GM12878 (cell line): ENCODE data around the gene METTL13. TPM values are rescaled to one million over a fixed set of nuclear protein-coding genes. Genes with fewer than 3 reads are reported as not detected.

ENCODE experiments used
- ATAC-seq: fragments of 200-7000 bp; cut with Tn5 transposase; 3 replicates; pipeline ENCODE4 v1.9.1; 2020; ENCODE audit warnings: mild to moderate bottlenecking, moderate library complexity
- BruUV-seq: library from RNA; stranded (reverse); fragments of 400-500 nt; replicated peaks from 2 replicates; lab custom pipeline; 2021; lab: Mats Ljungman, UMichigan
- CTCF ChIA-PET: fragments of 300-600 bp; sonication (Branson Sonifier 250); formaldehyde crosslinking; extraction: SDS; loops from one replicate; lab custom pipeline; 2021; ENCODE audit warnings: inconsistent platforms; lab: Yijun Ruan, JAX
- POLR2A ChIA-PET: fragments of 350-600 bp; formaldehyde crosslinking; extraction: SDS; loops from one replicate; lab custom pipeline; 2021; ENCODE audit warnings: inconsistent platforms; lab: Charles Lee
- RAD21 ChIA-PET: fragments of 300-600 bp; sonication (Branson Sonifier 250); formaldehyde crosslinking; loops from one replicate; lab custom pipeline; 2023; ENCODE audit warnings: antibody characterized with exemption; ENCODE audit not compliant: unreplicated experiment; lab: Charles Lee
- SMC1A ChIA-PET: fragments of 300-600 bp; sonication (Branson Sonifier 250); formaldehyde crosslinking; loops from one replicate; lab custom pipeline; 2023; ENCODE audit not compliant: unreplicated experiment, uncharacterized antibody; lab: Charles Lee
- DNase-seq: peaks from one replicate; pipeline ENCODE4 v3.0.0-alpha.2; 2011; ENCODE audit warnings: low read depth, low spot score
- FAIRE-seq: peaks from 3 replicates; lab custom pipeline; 2011; peaks lifted over from hg19 to GRCh38; lab: Jason Lieb, UNC
- H2AFZ ChIP-seq: 2 replicates; pipeline ENCODE4 v1.6.0; 2011; ENCODE audit warnings: low read depth, low read length, control low read depth; ENCODE audit not compliant: control insufficient read depth
- H3K27ac ChIP-seq: 2 replicates; pipeline ENCODE4 v1.5.1; 2011; ENCODE audit warnings: control low read depth; ENCODE audit not compliant: control insufficient read depth, insufficient read depth
- H3K27me3 ChIP-seq, 2 experiments: replicated peaks in 1 of 2; 2 replicates each; pipeline versions ENCODE4 v1.6.0 to v1.6.1; 2011; ENCODE audit warnings: low read length in 1 of 2; ENCODE audit not compliant: control insufficient read depth in 2 of 2, insufficient read depth in 2 of 2
- H3K36me3 ChIP-seq, 2 experiments: 2 replicates each; pipeline ENCODE4 v1.5.1; 2011; ENCODE audit warnings: low read length in 1 of 2; ENCODE audit not compliant: control insufficient read depth in 2 of 2, insufficient read depth in 2 of 2
- H3K4me1 ChIP-seq: 2 replicates; pipeline ENCODE4 v1.6.1; 2011; ENCODE audit warnings: mild to moderate bottlenecking, low read length, moderate library complexity, mixed read lengths; ENCODE audit not compliant: control insufficient read depth, insufficient read depth
- H3K4me2 ChIP-seq: 2 replicates; pipeline ENCODE4 v1.6.0; 2011; ENCODE audit warnings: control low read depth; ENCODE audit not compliant: control insufficient read depth, insufficient read depth
- H3K4me3 ChIP-seq: fragments of 200-600 bp; sonication (generic); 2 replicates; pipeline ENCODE4 v1.5.1; 2016
- H3K79me2 ChIP-seq: 2 replicates; pipeline ENCODE4 v1.6.0; 2011; ENCODE audit warnings: low read length; ENCODE audit not compliant: control insufficient read depth, insufficient read depth
- H3K9ac ChIP-seq: 2 replicates; pipeline ENCODE4 v1.8.0; 2011; ENCODE audit warnings: low read length, control low read depth, mixed read lengths; ENCODE audit not compliant: control insufficient read depth, insufficient read depth
- H3K9me3 ChIP-seq: replicated peaks from 3 replicates; pipeline ENCODE4 v1.5.1; 2011; ENCODE audit warnings: mild to moderate bottlenecking, low read length; ENCODE audit not compliant: control insufficient read depth, insufficient read depth
- H4K20me1 ChIP-seq: 2 replicates; pipeline ENCODE4 v1.6.0; 2011; ENCODE audit not compliant: control insufficient read depth, insufficient read depth
- CREM ChIP-seq: IDR thresholded peaks from 2 replicates; pipeline ENCODE4 v1.6.1; 2014; ENCODE audit warnings: antibody characterized with exemption, low read depth
- ESRRA ChIP-seq: IDR thresholded peaks from 2 replicates; pipeline ENCODE4 v1.6.1; 2012; ENCODE audit warnings: mild to moderate bottlenecking, low read length, improper control_type of control experiment
- HSF1 ChIP-seq: fragments of 150-350 bp; IDR thresholded peaks from 2 replicates; pipeline ENCODE4 v1.6.1; 2014; ENCODE audit warnings: mild to moderate bottlenecking, low read depth, low read length
- MXI1 ChIP-seq: fragments of 150-350 bp; IDR thresholded peaks from 2 replicates; pipeline ENCODE4 v1.6.1; 2011; ENCODE audit warnings: low read depth, mild to moderate bottlenecking, inconsistent platforms, low read length, improper control_type of control experiment
- NFYA ChIP-seq: IDR thresholded peaks from 2 replicates; pipeline ENCODE4 v1.6.1; 2011; ENCODE audit warnings: low read depth, mild to moderate bottlenecking, low read length, improper control_type of control experiment, borderline replicate concordance
- NR2F1 ChIP-seq: fragments of 450-650 bp; conservative IDR thresholded peaks from 2 replicates; pipeline ENCODE4 v1.6.1; 2017; ENCODE audit warnings: mild to moderate bottlenecking
- NRF1 ChIP-seq: conservative IDR thresholded peaks from 2 replicates; pipeline ENCODE4 v1.6.1; 2011; ENCODE audit warnings: mild to moderate bottlenecking, low read depth, low read length, improper control_type of control experiment
- PAX5 ChIP-seq: IDR thresholded peaks from 2 replicates; pipeline ENCODE4 v1.6.1; 2011; ENCODE audit warnings: low read depth, low read length, borderline replicate concordance
- POLR2A ChIP-seq: IDR thresholded peaks from 2 replicates; pipeline ENCODE4 v1.6.1; 2011; ENCODE audit warnings: low read depth, mild to moderate bottlenecking, low read length
- POLR2AphosphoS2 ChIP-seq: IDR thresholded peaks from 2 replicates; pipeline ENCODE4 v1.6.1; 2011; ENCODE audit warnings: low read depth, mild to moderate bottlenecking, low read length, improper control_type of control experiment, moderate library complexity
- SIX5 ChIP-seq: IDR thresholded peaks from 2 replicates; pipeline ENCODE4 v1.6.1; 2011; ENCODE audit warnings: mild to moderate bottlenecking, low read depth, low read length, moderate library complexity; ENCODE audit not compliant: severe bottlenecking
- SPI1 ChIP-seq: IDR thresholded peaks from 2 replicates; pipeline ENCODE4 v1.6.1; 2011; ENCODE audit warnings: low read depth, mild to moderate bottlenecking, low read length, moderate library complexity, borderline replicate concordance; ENCODE audit not compliant: insufficient read depth
- ZNF592 ChIP-seq: fragments of 450-650 bp; IDR thresholded peaks from 2 replicates; pipeline ENCODE4 v1.6.1; 2017; ENCODE audit warnings: mild to moderate bottlenecking, moderate library complexity
- WGBS: methylation state at CpG from one replicate; pipeline ENCODE4 v1.1.6; 2016; ENCODE audit warnings: low lambda C conversion rate; ENCODE audit not compliant: insufficient replicate concordance, insufficient coverage; ENCODE audit errors: missing lambda C conversion rate; 5-methylcytosine and 5-hydroxymethylcytosine counted together
- in situ Hi-C: fragments of 300-500 bp; cut with MboI; formaldehyde crosslinking; loops from 9 replicates; pipeline ENCODE4 v1.14.3; 2018; ENCODE audit warnings: mixed read lengths
- intact Hi-C: fragments of 100-400 bp; cut with micrococcal nuclease; formaldehyde crosslinking; loops from one replicate; pipeline ENCODE4 v1.14.2; 2022; ENCODE audit not compliant: unreplicated experiment
- polyA plus RNA-seq, 11 experiments: library from polyadenylated mRNA; depleted of rRNA in 4 of 11; unstranded in 6 of 11; stranded (reverse) in 5 of 11; fragments of >200 nt; fragmentation: Nextera tagmentation in 4 of 11; fragmentation: Illumina TruSeq in 1 of 11; extraction: Ambion mirVana in 4 of 11; extraction: Trizol in 1 of 11; gene quantifications; 1 replicate in 1 of 11; 2 replicates in 10 of 11; pipeline versions ENCODE4 v1.2.1 to v1.2.3, GENCODE V29; 2011 to 2016; ENCODE audit warnings: inconsistent platforms in 2 of 11, missing spikeins in 2 of 11, low read depth in 1 of 11
- total RNA-seq, 4 experiments: library from RNA; depleted of rRNA in 3 of 4; stranded (reverse); fragments of >200 nt in 3 of 4; fragmentation: Illumina TruSeq in 1 of 4; extraction: Trizol in 1 of 4; gene quantifications; 2 replicates each; pipeline versions ENCODE4 v1.2.1 to v1.2.3, GENCODE V29; 2013 to 2021

Gene METTL13
- total and polyA plus RNA-seq, 10 of the 15 experiments (the other 5 are each of a cell fraction or from before 2014, with no cell fraction given) = 12.2 to 47.2 (median 35.0) TPM

GRCh38 chr1:171740356-171740863 is 41.0 kb upstream of the METTL13 start (continued):
- TF ChIP-seq ZNF592 = no peak
- TF ChIP-seq POLR2A = no peak
- TF ChIP-seq, all 136 proteins: peak for 0

- Histone ChIP-seq H4K20me1 (no peaks in the 10 kb centered on the region), H3K4me3 (peak overlapping the region; percentile 83), H3K36me3 (peaks cover 0 to 6% of the 10 kb centered on the region in 2 experiments; a peak in 1 of 4 replicates), H3K4me1 (peaks cover 4% of the 10 kb centered on the region), H3K9me3 (no peaks in the 10 kb centered on the region), H3K9ac (peak overlapping the region; percentile 70), H3K27me3 (no peaks in the 10 kb centered on the region), H3K79me2 (peaks cover 8% of the 10 kb centered on the region), H3K4me2 (peak overlapping the region; percentile 96), H3K27ac (peak overlapping the region; percentile 92), H2AFZ (peak overlapping the region; percentile 100)
- peak; percentile 75 for ATAC-seq
- WGBS = under 1% methylated on average over 28 of the region's 28 CpGs
- POLR2A ChIA-PET = interaction anchor here (1.1 to 4.1 kb wide), 6 partner anchors 9 to 791 kb away, joined by 3 to 18 read pairs (median 8); partner anchors contain the start of genes METTL13, PRRC2C and SUCO
- DNase-seq = peak; percentile 30
- BruUV-seq = TSS peak; percentile 84
- intact Hi-C loops (loop anchor here (10.0 kb wide), 1 partner anchor 256 kb away; the partner anchor contains the start of gene PRRC2C), in situ Hi-C loops (no loop called here)
- FAIRE-seq = no peak
- RAD21 ChIA-PET = interaction anchor here (0.7 to 2.8 kb wide), 5 partner anchors 25 to 256 kb away, joined by 3 to 11 read pairs (median 8); partner anchors contain the start of gene PRRC2C
- SMC1A ChIA-PET = interaction anchor here (0.8 to 6.7 kb wide), 7 partner anchors 11 to 702 kb away, joined by 3 to 27 read pairs (median 5); partner anchors contain the start of gene PRRC2C
- CTCF ChIA-PET = interaction anchor here (0.8 to 2.2 kb wide), 12 partner anchors 13 to 428 kb away, joined by 3 to 11 read pairs (median 4); partner anchors contain the start of genes FMO4, METTL13 and PRRC2C
- TF ChIP-seq ESRRA (no peak), NRF1 (no peak), HSF1 (no peak), PAX5 (peak; percentile 58; the same call in 1 of the 2 replicates), POLR2AphosphoS2 (no peak), NR2F1 (no peak), NFYA (no peak), SIX5 (no peak), SPI1 (no peak), CREM (no peak), MXI1 (no peak; the same call in 1 of the 2 replicates)
Observed at GRCh38 chr1:171740987-171741871, 40.2 kb upstream of the METTL13 start.
